Mucosa of stomach (tissue), 1 donor: ENCODE results near the gene CXCL11.

Experiments used
- H3K27me3 ChIP-seq: one replicate; pipeline ENCODE4 v1.7.0; 2013; ENCODE audit warnings: mild to moderate bottlenecking, low read length; ENCODE audit not compliant: control insufficient read depth, insufficient read depth
- H3K36me3 ChIP-seq: one replicate; pipeline ENCODE4 v1.7.0; 2013; ENCODE audit warnings: low read length; ENCODE audit not compliant: control insufficient read depth, insufficient read depth
- H3K4me1 ChIP-seq: one replicate; pipeline ENCODE4 v1.7.0; 2013; ENCODE audit warnings: mild to moderate bottlenecking, low read length; ENCODE audit not compliant: control insufficient read depth, insufficient read depth
- H3K4me3 ChIP-seq: one replicate; pipeline ENCODE4 v1.7.0; 2013; ENCODE audit warnings: low read length
- H3K9ac ChIP-seq: one replicate; pipeline ENCODE4 v1.7.0; 2013; ENCODE audit warnings: mild to moderate bottlenecking, low read length, moderate library complexity
- H3K9me3 ChIP-seq: one replicate; pipeline ENCODE4 v1.7.0; 2013; ENCODE audit warnings: mild to moderate bottlenecking, low read length, moderate library complexity; ENCODE audit not compliant: control insufficient read depth
- donor health status: Pancreatic carcinoma.

Gene CXCL11

DNA sequence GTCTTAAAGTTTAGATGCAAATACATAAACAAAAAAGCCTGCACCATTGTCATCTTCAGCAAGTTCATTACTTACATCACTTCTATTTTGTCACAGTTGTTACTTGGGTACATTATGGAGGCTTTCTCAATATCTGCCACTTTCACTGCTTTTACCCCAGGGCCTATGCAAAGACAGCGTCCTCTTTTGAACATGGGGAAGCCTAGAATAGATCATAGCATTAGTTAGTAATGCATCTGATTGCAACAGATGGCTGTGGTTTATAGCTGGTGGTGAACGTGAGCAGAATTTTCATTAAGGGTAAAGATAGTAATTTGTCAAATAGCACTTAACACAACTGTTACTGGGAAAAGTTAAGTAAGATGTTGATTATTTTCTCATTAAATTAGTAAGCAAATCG lies 729 bp downstream of the CXCL11 start:
- Histone ChIP-seq H3K36me3 (no peaks in the 10 kb centered on the region), H3K9ac (no peak overlapping the region), H3K4me1 (no peaks in the 10 kb centered on the region), H3K4me3 (no peak overlapping the region), H3K27me3 (no peaks in the 10 kb centered on the region), H3K9me3 (no peaks in the 10 kb centered on the region)

DNA sequence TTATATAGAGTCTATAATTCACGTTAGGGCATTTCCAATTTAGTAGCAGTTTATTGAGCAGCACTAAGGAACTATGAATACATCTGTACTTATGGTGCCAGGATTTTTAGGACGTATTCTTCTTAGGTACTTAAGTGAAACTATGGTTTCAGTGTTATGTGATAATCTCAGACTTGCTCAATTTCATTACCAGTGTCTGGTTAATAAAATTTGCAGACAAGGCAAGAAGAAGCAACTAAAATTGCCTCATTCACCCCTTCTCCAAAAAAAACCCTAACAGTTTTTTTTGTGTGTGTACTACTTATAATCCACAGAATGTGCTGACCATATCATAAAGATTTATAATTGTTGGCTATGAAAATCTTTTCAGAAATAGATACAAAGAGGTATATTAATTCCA lies 6.6 kb downstream of the CXCL11 start:
- no peaks in the 10 kb centered on the region for H3K9me3 ChIP-seq
- H3K36me3 ChIP-seq: no peaks in the 10 kb centered on the region
- H3K9ac ChIP-seq: no peak overlapping the region
- H3K27me3 ChIP-seq: no peaks in the 10 kb centered on the region
- no peak overlapping the region for H3K4me3 ChIP-seq
- no peaks in the 10 kb centered on the region for H3K4me1 ChIP-seq

DNA sequence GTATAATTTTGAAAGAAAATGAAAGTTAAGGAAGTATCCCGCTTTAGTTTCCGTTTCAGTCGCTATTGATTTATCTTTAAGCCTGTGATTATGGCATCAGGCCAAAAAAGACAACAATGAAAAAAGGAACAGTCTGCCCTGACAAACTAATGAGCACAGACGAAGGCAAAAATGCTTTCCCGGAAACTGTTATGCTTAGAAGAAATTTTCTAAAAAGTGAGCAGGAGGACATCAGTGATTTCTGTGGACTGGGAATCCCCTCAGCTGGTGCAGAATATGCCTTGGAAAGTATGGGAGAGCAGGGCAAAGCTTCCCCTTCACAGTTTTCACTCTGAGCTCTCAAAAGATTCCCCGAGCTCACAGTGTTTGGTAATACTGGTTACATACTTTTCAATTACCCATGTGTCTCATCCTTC lies 7.5 kb downstream of the CXCL11 start:
- H3K9me3 ChIP-seq: no peaks in the 10 kb centered on the region
- no peaks in the 10 kb centered on the region for H3K36me3 ChIP-seq
- no peaks in the 10 kb centered on the region for H3K4me1 ChIP-seq
- peak overlapping the region; percentile 1 for H3K4me3 ChIP-seq
- H3K9ac ChIP-seq: no peak overlapping the region
- no peaks in the 10 kb centered on the region for H3K27me3 ChIP-seq

GRCh38 chr4:76024065-76024464 lies 11.8 kb downstream of the CXCL11 start:
- H3K9me3 ChIP-seq: no peaks in the 10 kb centered on the region
- H3K9ac ChIP-seq: no peak overlapping the region
- H3K4me3 ChIP-seq: no peak overlapping the region
- no peaks in the 10 kb centered on the region for H3K36me3 ChIP-seq
- no peaks in the 10 kb centered on the region for H3K4me1 ChIP-seq
- no peaks in the 10 kb centered on the region for H3K27me3 ChIP-seq

DNA sequence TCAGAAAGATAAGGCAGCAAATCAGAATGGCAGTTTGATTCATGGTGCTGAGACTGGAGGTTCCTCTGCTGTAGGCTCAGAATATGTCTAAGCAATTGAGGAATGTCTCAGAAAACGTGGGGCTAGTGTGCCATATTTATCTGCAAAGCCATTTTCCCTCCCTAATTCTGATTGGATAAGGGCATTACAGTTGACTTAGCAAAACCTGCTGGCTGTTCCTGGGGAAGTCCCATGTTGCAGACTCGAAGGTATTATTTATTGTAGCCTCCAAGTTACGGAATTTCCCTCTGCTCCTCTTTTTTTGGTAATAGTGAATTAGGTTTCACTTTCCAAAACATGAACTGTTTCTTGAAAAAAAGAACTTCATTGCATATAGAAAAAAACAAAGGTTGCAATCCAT lies 12.5 kb downstream of the CXCL11 start, which contains the start of gene CXCL10:
TSS of gene CXCL10 (minus strand) at position 109 of the 400 bp plus-strand sequence. CDS start at position 43, 66 bp downstream.
- Histone ChIP-seq H3K36me3 (no peaks in the 10 kb centered on the region), H3K4me3 (no peak within 1 kb of the TSS), H3K4me1 (no peaks in the 10 kb centered on the region), H3K27me3 (no peaks in the 10 kb centered on the region), H3K9ac (no peak within 1 kb of the TSS), H3K9me3 (no peaks in the 10 kb centered on the region)

GRCh38 chr4:76022677-76023076 lies 13.2 kb downstream of the CXCL11 start:
- H3K9ac ChIP-seq: no peak overlapping the region
- no peaks in the 10 kb centered on the region for H3K4me1 ChIP-seq
- no peak overlapping the region for H3K4me3 ChIP-seq
- no peaks in the 10 kb centered on the region for H3K36me3 ChIP-seq
- H3K27me3 ChIP-seq: no peaks in the 10 kb centered on the region
- H3K9me3 ChIP-seq: no peaks in the 10 kb centered on the region

DNA sequence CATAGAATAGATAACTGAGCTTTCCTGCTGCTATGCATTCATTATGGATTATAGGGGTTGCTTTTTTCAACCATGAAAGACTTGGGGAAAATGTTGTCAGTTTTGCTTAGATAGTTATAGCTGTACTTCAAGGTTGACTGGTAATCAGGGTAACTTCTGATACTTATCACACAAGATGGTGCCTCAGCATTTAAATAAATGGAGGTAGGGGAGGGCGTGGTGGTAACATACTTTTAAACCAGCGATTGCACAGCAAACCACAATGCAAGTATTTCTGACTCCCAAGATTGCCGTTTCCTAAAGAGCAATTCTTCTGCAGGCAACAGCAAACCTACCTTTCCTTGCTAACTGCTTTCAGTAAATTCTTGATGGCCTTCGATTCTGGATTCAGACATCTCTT lies 13.8 kb downstream of the CXCL11 start:
- H3K4me3 ChIP-seq: no peak overlapping the region
- H3K9ac ChIP-seq: no peak overlapping the region
- H3K9me3 ChIP-seq: no peaks in the 10 kb centered on the region
- H3K36me3 ChIP-seq: no peaks in the 10 kb centered on the region
- H3K4me1 ChIP-seq: no peaks in the 10 kb centered on the region
- no peaks in the 10 kb centered on the region for H3K27me3 ChIP-seq

DNA sequence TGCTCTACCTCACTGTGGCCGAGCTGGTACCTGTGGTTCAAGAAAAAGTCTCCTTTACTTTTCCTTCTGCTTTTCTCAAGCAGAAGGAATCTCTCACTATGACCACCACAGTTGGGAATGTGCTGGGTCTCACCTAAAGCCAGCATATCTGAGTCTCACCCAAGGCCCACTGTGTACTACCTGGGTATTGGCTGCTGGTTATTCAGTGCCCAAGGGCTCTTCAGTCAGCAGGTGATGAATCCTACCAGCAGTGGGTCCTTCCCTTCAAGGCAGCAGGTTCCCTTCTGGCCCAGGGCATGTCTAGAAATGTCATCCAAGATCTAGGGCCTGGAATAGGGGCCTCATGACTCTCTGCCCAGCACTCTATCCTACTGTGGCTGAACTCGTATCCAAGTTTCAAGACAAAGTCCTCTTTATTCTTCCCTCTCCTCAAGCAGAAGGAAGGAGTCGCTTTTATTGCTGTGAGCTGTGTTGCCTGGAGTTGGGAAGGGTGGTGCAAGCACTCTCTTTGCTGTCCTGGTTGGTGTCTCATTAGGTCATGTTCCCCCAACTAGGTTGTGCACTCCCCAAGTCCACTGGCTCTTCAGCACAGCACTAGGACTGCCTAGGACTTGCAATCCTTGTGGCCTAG lies 18.7 kb downstream of the CXCL11 start:
- no peak overlapping the region for H3K4me3 ChIP-seq
- no peaks in the 10 kb centered on the region for H3K36me3 ChIP-seq
- no peaks in the 10 kb centered on the region for H3K27me3 ChIP-seq
- no peaks in the 10 kb centered on the region for H3K9me3 ChIP-seq
- peaks cover 7% of the 10 kb centered on the region for H3K4me1 ChIP-seq
- no peak overlapping the region for H3K9ac ChIP-seq

DNA sequence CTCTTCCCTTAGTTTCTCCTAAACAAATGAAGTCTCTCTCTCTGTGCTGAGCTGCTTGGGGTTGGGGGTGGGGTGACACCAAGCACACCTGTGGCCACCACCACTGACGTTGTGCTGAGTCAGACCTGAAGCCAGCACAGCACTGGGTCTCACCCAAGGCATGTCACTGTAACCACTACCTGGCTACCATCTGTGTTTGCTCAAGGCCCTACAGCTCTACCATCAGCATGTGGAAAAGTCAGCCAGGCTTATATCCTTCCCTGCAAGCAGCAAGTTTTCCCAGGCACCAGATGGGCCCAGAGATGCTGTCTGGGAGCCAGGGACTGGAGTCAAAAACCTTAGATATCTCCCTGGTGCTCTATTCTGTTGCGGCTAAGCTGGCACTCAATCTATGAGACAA lies 19.5 kb downstream of the CXCL11 start:
- H3K27me3 ChIP-seq: no peaks in the 10 kb centered on the region
- no peaks in the 10 kb centered on the region for H3K9me3 ChIP-seq
- H3K36me3 ChIP-seq: no peaks in the 10 kb centered on the region
- peaks cover 7% of the 10 kb centered on the region for H3K4me1 ChIP-seq
- H3K9ac ChIP-seq: no peak overlapping the region
- H3K4me3 ChIP-seq: no peak overlapping the region

GRCh38 chr4:76013540-76013939 lies 22.3 kb downstream of the CXCL11 start:
- Histone ChIP-seq H3K27me3 (no peaks in the 10 kb centered on the region), H3K4me1 (peaks cover 7% of the 10 kb centered on the region), H3K36me3 (no peaks in the 10 kb centered on the region), H3K9ac (no peak overlapping the region), H3K9me3 (no peaks in the 10 kb centered on the region), H3K4me3 (no peak overlapping the region)

DNA sequence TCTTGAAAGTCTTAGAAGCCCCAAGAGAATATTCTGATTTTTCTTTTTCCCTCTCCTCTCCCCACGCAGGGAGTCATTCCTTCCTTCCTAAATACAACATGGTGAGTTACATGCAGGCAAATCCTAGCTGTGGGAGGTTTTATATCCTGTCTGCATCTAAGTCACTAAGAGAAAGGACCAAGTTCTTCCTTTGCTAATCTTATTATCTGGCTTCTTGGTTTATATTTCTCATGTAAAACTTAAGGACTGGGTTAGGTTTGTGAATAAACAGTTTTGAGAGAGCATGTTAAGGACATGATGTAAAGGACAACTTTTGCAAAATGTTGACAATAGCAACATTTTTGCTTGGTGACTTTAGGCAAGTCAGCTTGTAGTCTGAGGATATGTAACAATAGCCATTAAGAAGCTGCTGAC lies 23.5 kb downstream of the CXCL11 start:
- Histone ChIP-seq H3K9me3 (no peaks in the 10 kb centered on the region), H3K36me3 (no peaks in the 10 kb centered on the region), H3K27me3 (no peaks in the 10 kb centered on the region), H3K9ac (peak overlapping the region; percentile 30), H3K4me3 (no peak overlapping the region), H3K4me1 (peaks cover 7% of the 10 kb centered on the region)

DNA sequence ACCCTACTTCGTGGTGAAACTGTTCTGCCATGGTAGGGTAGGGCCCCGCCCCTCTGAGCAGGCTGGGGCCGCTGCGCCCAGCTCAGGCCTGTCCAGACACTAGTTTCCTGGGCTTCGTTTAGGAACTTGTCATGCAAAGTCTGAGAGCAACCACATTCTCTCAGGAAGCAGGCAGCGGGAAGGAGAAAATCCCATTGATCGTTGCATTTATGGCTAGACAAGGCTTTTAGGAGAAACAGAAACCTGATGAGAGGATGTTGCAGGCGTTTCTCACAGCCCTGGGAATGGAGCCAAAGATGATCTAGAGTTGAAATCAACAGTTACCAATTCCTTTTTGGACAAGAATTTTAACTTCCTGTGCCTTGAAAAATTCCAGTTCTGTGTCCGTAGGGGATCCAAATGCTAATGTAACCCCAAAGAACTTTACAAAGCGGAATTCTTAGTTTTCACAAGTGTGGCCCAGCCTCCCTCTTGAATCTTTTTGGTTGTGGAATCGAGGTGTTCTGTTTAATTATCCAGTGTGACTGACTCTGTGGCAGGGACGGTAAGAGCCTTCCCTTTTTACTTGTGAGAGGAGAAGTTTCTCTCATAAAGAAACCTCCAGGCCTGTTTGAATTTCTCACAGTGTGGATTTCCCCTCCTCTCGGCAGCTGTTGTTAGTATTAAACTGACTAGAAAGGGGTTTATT lies 24.0 kb downstream of the CXCL11 start:
- no peaks in the 10 kb centered on the region for H3K36me3 ChIP-seq
- H3K4me3 ChIP-seq: no peak overlapping the region
- H3K9ac ChIP-seq: peak overlapping the region; percentile 30

More for the DNA sequence above, 24.0 kb downstream of the CXCL11 start:
- Histone ChIP-seq H3K27me3 (no peaks in the 10 kb centered on the region), H3K4me1 (peaks cover 10% of the 10 kb centered on the region), H3K9me3 (no peaks in the 10 kb centered on the region)
